GM18909 (cell line): ENCODE measurements around the gene CNKSR2.

Source experiments
- ATAC-seq: cut with Tn5 transposase; IDR thresholded peaks from one replicate; pipeline ENCODE4 v1.9.1; 2021; ENCODE audit warnings: mild to moderate bottlenecking; ENCODE audit not compliant: unreplicated experiment, poor library complexity

CNKSR2 gene

DNA sequence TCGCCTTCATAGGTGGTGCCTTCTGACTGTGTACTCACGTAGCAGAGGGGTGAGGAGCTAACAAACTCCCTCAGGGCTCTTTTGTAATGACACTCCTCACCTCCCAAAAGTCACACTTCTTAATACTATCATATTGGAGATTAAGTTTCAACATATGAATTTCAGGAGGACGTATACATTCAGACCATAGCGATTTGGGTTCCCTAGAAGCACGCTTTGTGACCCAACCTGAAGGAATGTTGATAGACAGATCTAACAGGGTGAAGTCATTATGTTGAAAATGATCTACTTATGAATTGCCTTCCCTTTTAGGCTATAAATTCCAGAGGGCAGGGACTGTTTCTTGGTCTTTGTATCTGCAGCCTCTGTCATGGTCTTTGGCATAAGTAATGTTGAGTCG lies 287.1 kb downstream of the CNKSR2 start:
- ATAC-seq, result no peak

- ATAC-seq, result no peak
Measured at GRCh38 chrX:21662761-21663160, 288.5 kb downstream of the CNKSR2 start.

- ATAC-seq, result no peak
Measured at GRCh38 chrX:21666252-21666651, 292.0 kb downstream of the CNKSR2 start.

DNA sequence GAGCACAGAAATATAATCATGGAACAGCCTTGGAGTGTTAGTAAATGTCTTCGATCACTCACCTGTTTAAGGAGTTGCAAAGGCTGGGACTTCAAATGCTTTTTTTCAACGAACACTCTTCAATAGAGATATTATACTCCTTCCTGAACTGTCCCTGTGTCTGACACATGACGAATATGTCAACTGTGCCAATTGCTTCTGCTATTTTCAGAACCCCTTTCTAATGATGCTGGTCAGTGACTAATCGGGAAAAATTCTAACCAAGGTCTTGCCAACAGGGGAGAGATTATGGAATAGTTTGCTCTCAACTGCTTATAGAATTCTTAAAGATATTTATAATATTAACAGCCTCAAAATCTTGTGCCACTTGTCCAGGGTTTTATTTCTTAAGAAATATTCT lies 292.5 kb downstream of the CNKSR2 start:
- no peak for ATAC-seq

DNA sequence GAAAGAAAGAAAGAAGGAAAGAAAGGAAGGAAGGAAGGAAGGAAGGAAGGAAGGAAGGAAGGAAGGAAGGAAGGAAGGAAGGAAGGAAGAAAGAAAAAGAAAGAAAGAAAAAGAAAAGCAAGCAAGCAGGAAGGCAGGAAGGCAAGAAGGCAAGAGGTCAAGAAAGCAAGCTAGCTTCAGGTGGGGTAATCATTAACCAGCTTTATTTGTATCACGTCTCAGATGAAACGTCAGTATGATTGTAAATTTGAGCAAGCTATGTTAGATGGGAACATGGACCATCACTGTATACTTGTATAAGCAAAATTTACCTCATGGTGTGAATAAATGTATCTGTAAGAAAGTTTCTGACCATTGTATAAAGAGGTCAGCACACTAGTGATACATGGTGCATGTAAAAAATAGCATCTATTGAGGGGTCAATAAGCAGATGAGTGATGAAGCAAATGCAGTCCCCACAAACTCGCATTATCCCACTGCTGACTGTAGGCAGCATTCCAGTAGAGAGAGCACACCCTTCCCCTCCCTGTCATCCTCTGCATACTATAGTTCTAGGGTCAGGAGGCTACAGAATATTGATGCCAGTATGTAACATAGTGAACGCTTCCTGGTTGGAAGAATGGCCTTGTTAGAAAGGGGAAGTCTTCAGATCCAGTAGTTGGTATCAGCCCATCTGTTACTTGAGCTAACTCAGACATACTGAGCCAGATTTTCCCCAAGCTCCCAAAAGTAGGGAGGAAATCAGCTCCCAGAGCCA lies 300.4 kb downstream of the CNKSR2 start:
- no peak for ATAC-seq

- no peak for ATAC-seq
Measured at GRCh38 chrX:21675931-21676330, 301.7 kb downstream of the CNKSR2 start.

GRCh38 chrX:21678048-21678612 lies 303.9 kb downstream of the CNKSR2 start:
- no peak for ATAC-seq

DNA sequence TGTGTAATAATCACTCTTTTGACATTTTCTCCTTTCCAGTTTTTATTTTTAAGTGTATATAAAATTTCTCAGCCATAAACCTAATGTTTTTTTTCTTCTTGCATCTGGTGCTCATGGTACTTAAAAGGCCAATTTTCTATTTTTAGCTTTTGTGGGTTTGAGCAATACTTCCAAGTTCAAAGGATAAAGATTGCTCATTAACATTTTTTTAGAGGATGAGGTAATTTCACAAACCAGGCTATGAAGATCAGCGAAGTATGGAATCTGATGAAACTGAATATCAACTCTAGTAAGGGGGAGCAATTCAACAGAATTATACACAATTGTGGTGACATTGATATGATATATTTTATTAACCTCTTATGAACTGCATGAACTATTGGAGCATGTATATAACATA lies 309.7 kb downstream of the CNKSR2 start:
- no peak for ATAC-seq

DNA sequence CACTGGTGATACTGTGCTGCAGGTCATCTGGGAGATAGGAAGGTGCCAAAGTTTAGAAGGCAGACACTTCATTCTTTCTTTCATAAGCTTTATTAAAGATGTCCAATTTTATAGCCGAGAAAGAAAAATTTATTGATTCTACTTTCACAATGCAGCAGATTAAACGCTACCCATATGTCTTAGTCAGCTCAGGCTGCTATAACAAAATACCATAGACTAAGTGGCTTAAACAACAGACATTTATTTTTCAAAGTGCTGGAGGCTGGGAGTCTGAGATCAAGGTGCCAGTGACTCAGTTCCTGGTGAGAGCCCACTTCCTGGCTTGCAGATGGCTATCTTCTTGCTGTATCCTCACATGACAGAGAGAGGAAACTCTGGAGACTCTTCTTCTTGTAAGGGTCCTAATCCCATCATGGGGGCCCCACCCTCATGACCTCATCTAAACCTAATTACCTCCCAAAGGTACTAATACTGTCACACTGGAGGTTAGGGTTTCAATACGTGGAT lies 317.3 kb downstream of the CNKSR2 start:
- ATAC-seq, result no peak

DNA sequence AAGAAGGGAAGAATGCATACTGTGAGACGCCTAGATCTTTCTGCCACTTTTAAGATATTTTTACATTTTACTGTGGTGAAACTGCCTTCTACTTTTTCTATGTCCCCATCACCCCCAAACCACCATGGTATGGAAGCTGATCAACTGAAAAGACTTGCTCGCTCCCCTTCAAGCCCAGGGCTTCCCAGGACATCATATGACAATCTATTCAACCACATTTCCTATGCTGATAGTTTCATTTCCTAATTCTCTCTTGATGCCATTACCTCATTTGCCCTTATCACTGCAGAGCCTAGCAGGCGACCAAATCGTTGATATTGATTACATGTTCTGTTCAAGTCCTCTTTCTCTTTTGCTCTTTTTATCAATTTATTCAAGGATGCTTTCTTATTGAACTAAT lies 324.1 kb downstream of the CNKSR2 start:
- no peak for ATAC-seq

- ATAC-seq, result no peak
Measured at GRCh38 chrX:21699136-21699535, 324.9 kb downstream of the CNKSR2 start.

DNA sequence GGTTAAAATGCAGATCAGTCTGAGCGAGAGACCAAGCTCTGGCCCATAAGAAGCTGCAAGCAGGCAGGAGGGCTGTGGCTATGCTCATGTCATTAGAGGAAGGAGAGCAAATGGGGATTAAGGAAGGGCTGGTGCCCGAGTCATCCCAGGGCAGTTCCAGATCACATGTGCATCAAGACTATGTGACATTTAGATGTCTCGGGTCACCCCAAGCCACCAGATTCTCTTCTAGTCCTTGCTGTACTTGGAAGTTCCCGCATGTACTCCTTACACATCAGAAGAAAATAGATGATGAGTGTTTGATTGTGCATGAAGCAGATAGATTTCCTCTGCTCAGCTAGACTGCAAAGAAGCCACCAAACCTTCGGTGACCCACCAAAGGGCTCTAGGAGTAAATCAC lies 326.1 kb downstream of the CNKSR2 start:
- no peak for ATAC-seq

DNA sequence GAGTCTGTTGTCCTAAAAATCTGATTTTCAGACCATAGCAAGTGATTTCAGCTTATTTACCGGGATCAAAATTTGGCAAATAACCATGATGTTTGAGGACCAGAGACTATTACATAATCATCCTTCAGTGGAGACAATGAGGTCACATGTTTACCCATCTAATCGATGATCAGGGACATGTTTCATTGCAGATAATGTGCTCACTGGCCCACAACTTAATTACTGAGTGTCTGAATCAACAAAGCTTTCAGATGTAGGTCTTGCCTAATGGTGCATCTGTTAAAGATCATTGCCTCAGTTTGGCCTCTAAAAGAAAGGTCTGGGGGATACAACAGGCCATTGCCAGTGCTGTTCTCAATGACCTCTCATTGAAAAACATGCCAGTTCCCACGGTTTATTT lies 326.7 kb downstream of the CNKSR2 start:
- ATAC-seq, result no peak

DNA sequence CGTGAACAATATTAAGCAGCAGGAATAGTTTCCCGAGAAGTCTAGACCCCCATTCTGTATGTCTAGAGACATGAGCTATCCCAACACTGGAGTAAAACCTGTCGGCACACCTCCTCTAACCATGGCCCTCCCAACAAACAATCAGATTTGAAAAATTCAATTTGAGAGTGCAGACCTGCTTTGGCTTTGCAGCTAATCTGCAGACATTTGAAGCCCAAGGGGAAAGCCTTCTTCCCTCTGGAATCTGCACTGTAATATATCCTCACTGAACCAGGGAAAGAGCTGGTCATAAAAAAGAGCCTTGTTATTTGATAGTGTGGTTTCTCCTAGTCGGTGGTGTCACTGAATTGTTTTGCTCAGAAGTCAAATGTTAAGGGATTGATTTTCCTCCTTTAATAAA lies 328.5 kb downstream of the CNKSR2 start:
- ATAC-seq, result no peak
